Right atrium auricular region (tissue), 2 donors: ENCODE results near the gene TNS3. TPM values are rescaled to one million over a fixed set of nuclear protein-coding genes. Genes with fewer than 3 reads are reported as not detected.

Experiments used
- DNase-seq: peaks from one replicate; pipeline ENCODE4 v3.0.0-alpha.2; 2019; ENCODE audit warnings: low spot score
- H3K27ac ChIP-seq, 2 donors: fragments of 200-600 bp; sonication (generic); 1 replicate in 1 of 2; 2 replicates in 1 of 2; pipeline ENCODE4 v1.5.1; 2016 to 2019
- H3K27me3 ChIP-seq, 2 donors: fragments of 200-600 bp; sonication (generic); one replicate each; pipeline versions ENCODE4 v1.5.1 to v1.6.0; 2017 to 2019
- H3K36me3 ChIP-seq: fragments of 200-600 bp; sonication (generic); one replicate; pipeline ENCODE4 v1.5.1; 2016
- H3K4me1 ChIP-seq, 2 donors: fragments of 200-600 bp; sonication (generic); one replicate each; pipeline versions ENCODE4 v1.5.1 to v1.6.0; 2017 to 2019
- H3K4me3 ChIP-seq, 2 donors: fragments of 200-600 bp; sonication (generic); 1 replicate in 1 of 2; 2 replicates in 1 of 2; pipeline ENCODE4 v1.5.1; 2017 to 2019; ENCODE audit warnings: mild to moderate bottlenecking in 1 of 2, moderate library complexity in 1 of 2
- H3K9me3 ChIP-seq, 2 donors: fragments of 200-600 bp; sonication (generic); one replicate each; pipeline ENCODE4 v1.5.1; 2019
- total RNA-seq, 2 donors: library from RNA; depleted of rRNA; stranded (reverse); fragments of >200 nt; gene quantifications; one replicate each; pipeline ENCODE4 v1.1.0, GENCODE V29; 2016
- TF ChIP-seq, protein P1 (sequence below), 2 donors: fragments of 200-600 bp; sonication (generic); IDR thresholded peaks; one replicate each; pipeline ENCODE4 v1.5.1; 2019; ENCODE audit warnings: antibody characterized with exemption in 2 of 2

The TNS3 gene
- total RNA-seq, 2 donors from 2014 or later, result 39.7 to 44.4 TPM

DNA sequence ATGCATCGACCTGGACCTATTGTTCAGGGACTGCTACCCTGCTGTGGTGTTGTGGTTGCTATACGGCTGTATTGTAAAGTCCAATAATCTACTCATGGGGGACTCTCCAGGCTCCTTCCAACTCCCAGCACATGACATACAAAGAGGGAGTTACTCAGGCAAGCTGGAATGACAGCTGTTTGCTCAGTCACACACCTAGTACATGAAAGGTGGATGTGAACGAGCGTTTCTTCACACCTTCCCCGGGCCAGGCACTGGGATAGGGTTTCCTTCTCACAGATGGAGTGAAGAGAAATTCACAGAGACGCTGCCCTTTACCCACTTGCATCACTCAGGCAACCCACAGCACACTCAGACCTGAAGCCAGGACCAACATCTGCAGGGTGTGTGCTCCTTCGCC, 215.7 kb downstream of the TNS3 start:
- Histone ChIP-seq H3K36me3 (peaks cover 14% of the 10 kb centered on the region), H3K27me3 (no peaks in the 10 kb centered on the region)
- TF ChIP-seq, protein P1, sequence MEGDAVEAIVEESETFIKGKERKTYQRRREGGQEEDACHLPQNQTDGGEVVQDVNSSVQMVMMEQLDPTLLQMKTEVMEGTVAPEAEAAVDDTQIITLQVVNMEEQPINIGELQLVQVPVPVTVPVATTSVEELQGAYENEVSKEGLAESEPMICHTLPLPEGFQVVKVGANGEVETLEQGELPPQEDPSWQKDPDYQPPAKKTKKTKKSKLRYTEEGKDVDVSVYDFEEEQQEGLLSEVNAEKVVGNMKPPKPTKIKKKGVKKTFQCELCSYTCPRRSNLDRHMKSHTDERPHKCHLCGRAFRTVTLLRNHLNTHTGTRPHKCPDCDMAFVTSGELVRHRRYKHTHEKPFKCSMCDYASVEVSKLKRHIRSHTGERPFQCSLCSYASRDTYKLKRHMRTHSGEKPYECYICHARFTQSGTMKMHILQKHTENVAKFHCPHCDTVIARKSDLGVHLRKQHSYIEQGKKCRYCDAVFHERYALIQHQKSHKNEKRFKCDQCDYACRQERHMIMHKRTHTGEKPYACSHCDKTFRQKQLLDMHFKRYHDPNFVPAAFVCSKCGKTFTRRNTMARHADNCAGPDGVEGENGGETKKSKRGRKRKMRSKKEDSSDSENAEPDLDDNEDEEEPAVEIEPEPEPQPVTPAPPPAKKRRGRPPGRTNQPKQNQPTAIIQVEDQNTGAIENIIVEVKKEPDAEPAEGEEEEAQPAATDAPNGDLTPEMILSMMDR (IDR thresholded peaks at IDR 0.05), result no peak

DNA sequence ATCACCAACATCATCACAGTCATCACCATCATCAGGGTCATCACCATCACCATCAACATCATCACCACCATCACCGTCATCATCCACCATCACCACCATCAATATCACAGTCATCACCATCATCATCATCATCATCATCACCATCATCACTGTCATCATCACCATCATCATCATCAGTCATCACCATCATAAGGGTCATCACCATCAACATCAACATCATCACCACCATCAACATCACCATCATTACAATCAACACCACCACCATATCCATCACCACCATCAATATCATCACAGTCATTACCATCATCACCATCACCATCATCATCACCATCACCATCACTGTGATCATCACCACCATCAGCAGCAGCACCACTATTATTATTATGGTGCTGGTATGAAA, 218.9 kb downstream of the TNS3 start:
- H3K4me1 ChIP-seq, result peaks cover 0 to 25% of the 10 kb centered on the region in 2 donors
- TF ChIP-seq, protein P1 (IDR thresholded peaks at IDR 0.05), result no peak
- no peaks in the 10 kb centered on the region for H3K27me3 ChIP-seq
- no peak for DNase-seq
- H3K4me3 ChIP-seq, result no peak overlapping the region
- H3K9me3 ChIP-seq, result no peaks in the 10 kb centered on the region
- H3K36me3 ChIP-seq, result peaks cover 3% of the 10 kb centered on the region
- no peak overlapping the region for H3K27ac ChIP-seq

More for the DNA sequence above, 215.7 kb downstream of the TNS3 start:
- Histone ChIP-seq H3K27ac (no peak overlapping the region), H3K4me1 (peaks cover 0 to 22% of the 10 kb centered on the region in 2 donors), H3K9me3 (no peaks in the 10 kb centered on the region), H3K4me3 (no peak overlapping the region)
- no peak for DNase-seq

DNA sequence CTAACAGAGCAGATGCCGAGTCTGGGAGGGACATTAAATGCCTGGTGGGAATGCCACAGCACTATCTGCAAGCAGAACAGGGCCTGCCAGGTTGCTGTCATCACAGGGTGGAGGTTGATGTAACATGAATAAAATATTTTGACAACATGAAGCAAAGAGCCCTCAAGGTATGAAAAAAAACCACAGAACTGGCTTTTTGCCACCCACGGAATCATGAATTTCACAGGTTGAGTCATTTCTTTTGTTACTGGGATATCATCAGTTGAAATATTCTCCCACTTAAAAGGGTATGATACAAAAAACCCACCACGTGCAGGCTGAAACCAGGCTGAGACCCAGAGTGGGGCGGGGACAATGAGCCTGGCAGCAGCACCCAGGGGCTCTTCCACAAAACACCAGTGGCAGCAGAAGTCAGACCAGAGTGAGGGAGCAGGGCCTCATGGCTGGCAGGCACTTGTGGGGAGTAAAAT, 220.1 kb downstream of the TNS3 start:
- TF ChIP-seq, protein P1 (IDR thresholded peaks at IDR 0.05), result no peak
- Histone ChIP-seq H3K4me3 (no peak overlapping the region), H3K4me1 (peaks cover 0 to 25% of the 10 kb centered on the region in 2 donors), H3K9me3 (no peaks in the 10 kb centered on the region), H3K27ac (peak overlapping the region; percentile 46 to 69), H3K36me3 (no peaks in the 10 kb centered on the region), H3K27me3 (no peaks in the 10 kb centered on the region)
- no peak for DNase-seq

DNA sequence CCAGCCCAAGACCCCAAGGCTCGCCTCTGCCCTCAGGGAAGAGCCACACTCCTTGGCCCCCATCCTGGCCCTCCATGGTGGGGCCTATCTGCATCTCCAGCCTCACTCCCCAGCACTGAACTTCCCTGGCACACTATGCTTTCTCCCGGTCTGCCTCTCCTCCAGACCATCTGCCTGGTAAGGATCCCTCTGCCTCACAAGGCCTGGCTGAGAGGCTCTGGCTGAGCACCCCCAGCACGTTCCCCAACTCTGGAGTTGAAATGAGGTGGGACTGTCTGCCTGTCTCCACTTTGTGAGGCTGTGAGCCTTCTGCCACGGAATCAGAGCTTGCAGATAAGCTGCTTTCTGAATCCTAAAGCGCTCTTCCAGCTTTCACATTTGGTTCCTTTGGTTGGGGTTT, 220.7 kb downstream of the TNS3 start:
- Histone ChIP-seq H3K9me3 (no peaks in the 10 kb centered on the region), H3K4me1 (peaks cover 0 to 27% of the 10 kb centered on the region in 2 donors), H3K4me3 (no peak overlapping the region), H3K27ac (peak overlapping the region; percentile 46 to 69), H3K36me3 (no peaks in the 10 kb centered on the region), H3K27me3 (no peaks in the 10 kb centered on the region)
- TF ChIP-seq, protein P1 (IDR thresholded peaks at IDR 0.05), result no peak
- DNase-seq, result no peak

DNA sequence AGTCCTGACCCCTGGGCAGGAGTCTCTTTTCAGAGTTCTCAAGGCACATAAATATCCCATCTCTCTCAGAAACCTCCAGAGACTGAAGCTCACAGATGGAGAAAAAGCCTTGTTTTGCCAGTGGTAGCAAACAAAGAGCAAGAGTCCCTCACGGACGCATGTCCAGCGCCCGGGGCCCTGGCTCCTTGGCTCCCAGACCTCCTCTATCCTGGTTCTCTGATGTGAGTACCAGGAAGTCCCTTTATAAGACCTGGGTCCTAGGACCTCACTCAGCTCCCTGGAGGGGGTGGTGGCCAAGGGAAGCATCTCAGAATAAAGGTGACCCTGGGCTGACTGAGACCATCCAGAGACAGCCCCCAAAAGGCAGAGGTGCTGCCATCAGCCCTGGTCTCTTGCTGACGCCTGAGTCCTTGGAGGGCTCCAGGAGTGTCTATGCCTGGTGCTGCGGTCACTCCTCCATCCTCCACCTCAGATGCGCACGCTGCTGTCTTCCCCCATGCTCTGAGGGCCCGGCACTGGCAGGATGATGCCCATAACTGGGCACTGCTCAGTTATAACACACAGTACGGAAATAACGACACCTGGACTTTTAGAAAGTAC, 221.5 kb downstream of the TNS3 start:
- Histone ChIP-seq H3K27me3 (no peaks in the 10 kb centered on the region), H3K4me1 (peaks cover 0 to 36% of the 10 kb centered on the region in 2 donors), H3K36me3 (no peaks in the 10 kb centered on the region), H3K4me3 (no peak overlapping the region), H3K9me3 (no peaks in the 10 kb centered on the region), H3K27ac (peak overlapping the region; percentile 46 to 69)
- TF ChIP-seq, protein P1 (IDR thresholded peaks at IDR 0.05), result no peak
- DNase-seq, result no peak
